GM11168 (cell line): ENCODE measurements around the gene NFKBIA.
"Not testable (repeated sequence)": the region's sequence is repeated elsewhere in the genome, so short reads cannot be mapped to it uniquely, and the experiment has no call there.

Experiments used
- in situ Hi-C: fragments of 300-500 bp; cut with MboI; formaldehyde crosslinking; loops from one replicate; pipeline ENCODE4 v1.12.0; 2022; ENCODE audit warnings: low sequenced_read_pairs; ENCODE audit not compliant: unreplicated experiment

NFKBIA gene

DNA sequence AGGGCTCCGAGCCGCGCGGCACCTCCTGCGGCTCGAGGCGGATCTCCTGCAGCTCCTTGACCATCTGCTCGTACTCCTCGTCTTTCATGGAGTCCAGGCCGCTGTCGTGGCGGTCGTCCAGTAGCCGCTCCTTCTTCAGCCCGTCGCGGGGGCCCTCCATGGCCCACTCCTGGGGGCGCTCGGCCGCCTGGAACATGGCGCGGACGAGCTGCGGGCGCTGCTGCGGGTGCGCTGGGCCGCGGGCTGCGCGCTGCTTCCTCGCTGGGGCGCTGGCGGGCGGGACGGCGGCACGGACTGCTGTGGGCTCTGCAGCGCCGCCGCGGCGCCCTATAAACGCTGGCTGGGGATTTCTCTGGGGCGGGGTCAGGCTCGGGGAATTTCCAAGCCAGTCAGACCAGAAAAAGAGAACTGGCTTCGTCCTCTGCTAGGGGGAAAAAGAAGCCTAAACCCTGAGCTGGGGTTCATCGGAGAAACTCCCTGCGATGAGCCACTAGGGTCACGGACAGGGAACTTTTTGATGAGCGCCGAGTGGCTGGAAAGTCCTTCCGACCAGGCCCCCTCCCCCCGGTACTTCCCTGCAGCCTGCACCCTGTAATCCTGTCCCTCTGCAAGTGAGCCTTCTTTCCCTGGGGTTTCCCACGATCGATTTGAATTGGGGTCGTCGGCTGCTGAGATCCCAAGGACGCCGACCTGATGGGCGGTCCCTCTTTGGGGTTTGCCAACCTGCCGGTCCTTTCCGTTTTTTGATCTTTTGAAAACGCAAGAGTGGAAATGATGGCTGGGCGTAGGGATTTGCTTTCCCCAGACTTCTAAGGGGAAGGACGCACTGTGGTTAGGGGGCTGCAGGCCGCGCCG, at the start of gene NFKBIA:
Gene NFKBIA (minus strand): TSS at position 301 of the 855 bp plus-strand sequence. CDS start 105 bp downstream, at position 196.
- in situ Hi-C loops = loop anchor here (5.0 to 25.0 kb wide), 3 partner anchors 177 to 717 kb away; no protein-coding TSS in a partner anchor

GRCh38 chr14:35446450-35446849, 41.9 kb upstream of the NFKBIA start:
- in situ Hi-C loops = no loop called here

GRCh38 chr14:35444104-35444503, 39.6 kb upstream of the NFKBIA start:
- in situ Hi-C loops = loop anchor here (5.0 kb wide), 1 partner anchor 243 kb away; no protein-coding TSS in a partner anchor

DNA sequence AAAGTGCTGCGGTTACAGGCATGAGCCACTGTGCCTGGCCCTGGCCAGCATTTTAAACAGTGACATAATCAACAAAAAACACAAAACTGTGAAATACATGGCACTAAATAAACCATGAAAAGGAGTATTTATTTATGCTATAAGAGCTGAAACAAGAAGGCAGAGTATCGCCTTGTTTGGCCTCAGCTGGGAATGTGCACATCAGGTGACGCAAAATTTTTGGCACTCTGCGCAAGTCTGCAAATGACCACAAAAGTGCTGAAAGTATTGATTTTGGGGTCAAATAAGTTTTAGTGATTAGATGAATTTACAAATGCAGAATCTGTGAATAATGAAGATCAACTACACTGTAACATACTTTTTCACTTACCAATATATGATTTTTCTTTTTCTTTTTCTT, 36.6 kb upstream of the NFKBIA start:
- in situ Hi-C loops = loop anchor here (5.0 kb wide), 1 partner anchor 246 kb away; no protein-coding TSS in a partner anchor

DNA sequence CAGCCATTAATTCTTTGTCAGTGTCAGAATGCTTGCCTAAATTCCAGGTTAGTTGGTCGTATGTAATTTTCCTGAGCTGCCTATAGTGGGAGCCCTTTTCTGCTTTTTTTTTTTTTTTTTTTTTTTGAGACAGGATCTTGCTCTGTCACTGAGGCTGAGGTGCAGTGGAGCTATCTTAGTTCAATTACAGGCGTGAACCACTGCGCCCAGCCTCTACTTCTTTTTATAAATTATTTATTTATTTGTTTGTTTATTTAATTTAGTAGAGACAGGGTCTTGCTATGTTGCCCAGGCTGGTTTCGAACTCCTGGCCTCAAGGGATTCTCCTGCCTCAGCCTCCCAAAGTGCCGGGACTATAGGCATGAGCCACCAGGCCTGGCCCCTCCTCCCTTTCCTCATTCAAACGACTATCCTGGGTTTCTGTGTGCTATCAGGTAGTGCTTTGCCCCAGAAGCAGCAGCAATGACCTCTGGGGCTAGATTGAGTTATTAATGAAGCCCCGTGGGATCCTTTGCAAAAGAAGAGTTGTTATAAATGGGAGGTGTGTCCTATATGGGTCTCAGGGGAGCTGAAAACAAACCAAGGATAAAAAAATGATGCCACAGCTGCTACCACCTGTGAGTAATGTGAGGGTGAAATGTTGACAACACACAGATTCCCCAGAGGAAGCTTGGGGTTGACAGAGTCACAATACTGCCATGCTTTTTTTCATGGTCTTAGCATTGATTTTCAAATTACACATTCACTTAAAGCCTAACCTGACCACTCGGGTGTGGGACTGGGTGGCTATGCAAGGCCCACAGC, 34.6 kb upstream of the NFKBIA start:
- in situ Hi-C loops = no loop called here

DNA sequence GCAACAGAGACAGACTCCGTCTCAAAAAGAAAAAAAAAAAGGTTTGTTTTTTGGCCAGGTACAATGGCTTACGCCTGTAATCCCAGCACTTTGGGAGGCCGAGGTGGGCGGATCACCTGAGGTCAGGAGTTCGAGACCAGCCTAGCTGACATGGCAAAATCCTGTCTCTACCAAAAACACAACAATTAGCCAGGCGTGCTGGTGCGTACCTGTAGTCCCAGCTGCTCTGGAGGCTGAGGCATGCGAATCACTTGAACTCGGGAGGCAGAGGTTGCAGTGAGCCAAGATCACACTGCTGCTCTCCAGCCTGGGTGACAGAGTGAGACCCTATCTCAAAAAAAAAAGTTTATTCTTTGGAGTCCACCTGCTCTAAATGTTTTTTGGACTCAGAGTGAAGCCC, 33.9 kb upstream of the NFKBIA start:
- in situ Hi-C loops = not testable (repeated sequence)

DNA sequence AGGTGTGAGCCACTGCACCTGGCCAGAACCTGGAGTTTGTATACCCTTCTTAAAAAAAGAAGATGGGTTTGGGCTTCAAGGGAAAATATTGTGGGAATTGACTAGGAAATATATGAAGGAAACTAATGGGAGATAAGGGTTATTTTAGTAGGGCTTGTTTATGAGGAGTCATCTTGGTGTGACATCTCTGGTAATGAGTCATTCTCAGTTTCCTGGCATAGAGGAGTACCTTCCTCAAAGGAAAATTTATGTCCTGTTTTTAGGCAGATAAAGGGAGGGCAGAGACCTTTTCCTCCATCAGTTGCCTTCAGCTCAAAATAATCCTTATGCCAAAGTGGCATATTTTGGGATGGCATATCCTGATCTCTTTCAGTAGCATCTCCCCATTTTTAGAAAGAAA, 30.6 kb upstream of the NFKBIA start:
- in situ Hi-C loops = no loop called here

- in situ Hi-C loops = no loop called here
Measured at GRCh38 chr14:35433826-35434225, 29.3 kb upstream of the NFKBIA start.

- in situ Hi-C loops = no loop called here
Measured at GRCh38 chr14:35430459-35431199, 26.1 kb upstream of the NFKBIA start.

DNA sequence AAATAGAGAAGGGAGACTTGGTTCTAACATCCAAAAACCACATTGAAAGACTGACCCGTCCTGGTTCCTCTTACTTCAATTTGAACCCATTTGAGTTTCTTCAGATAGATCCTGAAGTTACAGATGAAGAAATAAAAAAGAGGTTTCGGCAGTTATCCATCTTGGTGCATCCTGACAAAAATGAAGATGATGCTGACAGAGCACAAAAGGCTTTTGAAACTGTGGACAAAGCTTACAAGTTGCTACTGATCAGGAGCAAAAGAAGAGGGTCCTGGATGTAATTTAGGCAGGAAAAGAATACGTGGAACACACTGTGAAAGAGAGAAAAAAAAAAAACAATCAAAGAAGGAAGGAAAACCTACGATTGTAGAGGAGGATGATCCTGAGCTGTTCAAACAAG, 25.4 kb upstream of the NFKBIA start:
- in situ Hi-C loops = no loop called here

GRCh38 chr14:35425850-35426249, 21.3 kb upstream of the NFKBIA start:
- in situ Hi-C loops = no loop called here

- in situ Hi-C loops = loop anchor here (25.0 kb wide), 1 partner anchor 736 kb away; no protein-coding TSS in a partner anchor
Measured at GRCh38 chr14:35423621-35424020, 19.1 kb upstream of the NFKBIA start.

DNA sequence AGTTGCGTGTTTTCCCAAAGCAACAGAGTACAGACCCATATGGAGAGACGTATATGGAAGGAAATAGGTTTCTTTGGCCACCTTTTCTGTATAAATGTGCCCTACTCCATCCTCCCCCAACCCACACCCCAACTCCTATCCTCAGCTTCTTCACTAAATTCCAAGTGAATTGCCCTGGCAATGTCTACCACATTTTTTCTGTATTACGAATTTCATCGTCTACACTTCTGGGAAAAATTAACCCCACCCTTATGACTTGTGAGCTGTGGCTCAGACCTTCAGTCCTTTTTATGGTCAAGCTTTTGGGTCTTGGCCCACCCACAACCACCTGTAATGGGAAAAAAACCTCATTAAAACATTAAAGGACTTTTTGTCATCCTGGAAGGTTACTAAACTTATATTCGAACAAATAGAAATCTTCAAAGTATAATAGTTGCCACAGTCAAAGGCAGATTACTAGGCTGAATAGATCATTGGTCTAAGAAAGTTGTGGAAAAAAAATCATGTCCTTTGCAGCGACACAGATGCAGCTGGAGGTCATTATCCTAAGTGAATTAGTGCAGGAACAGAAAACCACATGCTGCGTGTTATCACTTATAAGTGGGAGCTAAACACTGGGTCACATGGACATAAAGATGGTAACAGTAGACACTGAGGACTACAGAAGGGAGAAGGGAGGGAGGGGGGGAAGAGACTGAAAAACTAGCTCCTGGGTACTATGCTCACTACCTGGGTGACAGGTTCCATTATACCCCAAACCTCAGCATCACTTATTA, 15.7 kb upstream of the NFKBIA start:
- in situ Hi-C loops = loop anchor here (25.0 kb wide), 1 partner anchor 733 kb away; no protein-coding TSS in a partner anchor

DNA sequence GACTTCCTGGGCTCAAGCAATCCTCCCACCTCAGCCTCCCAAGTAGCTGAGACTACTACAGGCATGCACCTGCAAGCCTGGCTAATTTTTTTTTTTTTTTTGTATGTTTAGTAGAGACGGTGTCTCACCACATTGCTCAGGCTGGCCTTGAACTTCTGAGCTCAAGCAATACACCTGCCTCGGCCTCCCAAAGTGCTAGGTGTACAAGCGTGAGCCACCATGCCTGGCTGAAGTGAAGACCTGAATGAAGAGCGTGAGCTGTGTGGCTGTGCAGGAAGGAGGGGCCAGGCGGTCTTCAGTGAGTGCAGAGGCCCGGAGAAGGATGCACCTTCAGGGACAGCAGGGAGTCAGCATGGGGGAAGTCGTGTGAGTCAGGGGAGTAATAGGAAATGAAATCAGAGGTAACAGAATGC, 14.9 kb upstream of the NFKBIA start:
- in situ Hi-C loops = loop anchor here (25.0 kb wide), 1 partner anchor 732 kb away; no protein-coding TSS in a partner anchor

DNA sequence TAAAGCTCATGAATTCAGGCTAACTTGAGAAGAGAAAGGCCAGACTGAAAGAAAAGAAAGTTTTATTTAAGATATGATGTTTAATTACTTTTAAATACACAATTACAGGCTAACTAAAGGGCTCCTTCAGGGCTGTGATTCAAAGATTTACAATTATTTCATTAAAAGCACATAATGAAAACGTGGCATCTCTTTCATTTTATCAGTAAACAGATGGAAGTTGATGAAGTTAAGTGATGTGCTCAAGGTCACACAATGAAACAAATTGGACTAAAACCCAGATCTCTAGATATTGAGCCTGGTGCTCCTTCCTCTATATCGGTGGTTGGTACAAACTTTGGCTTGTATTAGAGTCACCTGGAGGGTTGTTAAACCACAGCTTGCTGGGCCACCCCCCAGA, 13.5 kb upstream of the NFKBIA start:
- in situ Hi-C loops = loop anchor here (25.0 kb wide), 1 partner anchor 731 kb away; no protein-coding TSS in a partner anchor

DNA sequence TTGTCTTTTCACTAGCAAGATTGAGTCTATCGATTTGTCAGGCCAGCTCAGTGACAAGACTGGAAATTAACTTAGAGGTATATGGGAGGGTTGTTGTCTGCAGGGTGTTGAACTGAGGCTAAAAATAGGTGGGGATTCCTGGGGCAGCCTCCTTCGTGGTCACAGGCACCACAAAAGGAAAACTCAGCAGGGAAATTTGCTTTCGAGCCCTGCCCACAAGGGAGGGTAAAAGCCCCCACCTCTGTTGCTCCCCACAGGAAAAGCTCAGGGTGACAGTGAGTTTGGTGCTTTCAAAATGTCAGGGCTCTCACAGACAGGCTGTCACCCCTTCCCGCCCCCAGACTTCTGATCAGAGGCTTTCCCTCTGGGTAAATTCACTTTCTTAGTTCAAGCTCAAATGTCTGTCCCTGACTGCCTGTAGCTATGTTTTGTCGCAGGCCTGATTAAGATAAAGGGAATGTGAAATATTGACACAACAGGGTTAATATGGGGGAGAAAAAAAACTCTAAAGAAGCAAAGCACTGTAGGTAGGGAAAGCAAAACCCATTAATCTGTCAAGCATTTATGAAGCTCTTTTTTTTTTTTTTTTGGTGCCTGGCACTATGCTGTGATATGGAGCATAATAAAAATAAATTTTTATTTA, 11.7 kb upstream of the NFKBIA start:
- in situ Hi-C loops = loop anchor here (25.0 kb wide), 1 partner anchor 729 kb away; no protein-coding TSS in a partner anchor

DNA sequence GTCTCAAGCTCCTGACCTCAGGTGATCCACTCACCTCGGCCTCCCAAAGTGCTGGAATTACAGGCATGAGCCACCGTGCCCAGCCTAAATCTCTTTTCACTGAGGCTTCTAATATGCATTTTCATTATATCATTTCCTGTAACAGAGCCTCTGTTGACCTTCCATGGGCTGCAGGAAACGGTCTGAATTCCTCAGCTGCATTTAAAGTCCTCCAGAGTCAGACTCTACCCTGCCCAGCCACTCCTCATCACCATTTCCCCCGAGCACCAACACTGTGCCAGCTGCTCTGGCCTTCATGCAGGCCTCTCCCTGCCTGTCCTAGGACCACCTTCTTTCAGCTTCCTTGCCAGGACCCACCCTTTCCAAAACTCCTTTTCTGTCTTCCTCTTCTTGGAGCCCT, 9.8 kb upstream of the NFKBIA start:
- in situ Hi-C loops = loop anchor here (25.0 kb wide), 1 partner anchor 727 kb away; no protein-coding TSS in a partner anchor

DNA sequence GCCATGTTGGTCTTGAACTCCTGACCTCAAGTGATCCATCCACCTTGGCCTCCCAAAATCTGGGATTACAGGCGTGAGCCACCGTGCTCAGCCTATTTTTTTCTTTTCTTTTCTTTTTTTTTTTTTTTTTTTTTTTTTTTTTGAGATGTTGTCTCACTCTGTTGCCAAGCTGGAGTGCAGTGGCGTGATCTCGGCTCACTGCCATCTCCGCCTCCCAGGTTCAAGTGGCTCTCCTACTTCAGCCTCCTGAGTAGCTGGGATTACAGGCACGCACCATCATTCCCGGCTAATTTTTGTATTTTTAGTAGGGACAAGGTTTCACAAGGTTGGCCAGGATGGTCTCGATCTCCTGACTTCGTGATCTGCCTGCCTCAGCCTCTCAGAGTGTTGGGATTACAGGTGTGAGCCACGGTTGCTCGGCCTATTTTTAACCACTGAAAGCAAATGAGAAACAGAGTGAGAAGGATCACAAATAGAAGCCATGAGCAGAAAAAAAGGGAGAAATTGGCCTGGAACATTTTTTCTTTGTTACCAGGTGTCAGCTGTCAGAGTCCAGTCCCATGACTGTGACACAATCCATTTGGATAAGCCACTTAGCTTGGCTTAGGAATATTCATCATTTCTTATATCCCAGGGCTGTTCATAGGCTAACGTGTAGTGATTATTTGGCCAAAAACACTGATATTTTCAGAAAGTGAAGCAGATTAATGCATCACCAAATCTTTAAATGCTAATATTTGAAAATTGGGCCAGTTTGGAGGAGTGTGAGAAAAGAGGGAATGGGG, 7.9 kb upstream of the NFKBIA start:
- in situ Hi-C loops = loop anchor here (25.0 kb wide), 1 partner anchor 725 kb away; no protein-coding TSS in a partner anchor
